Stimulated activated CD8-positive, alpha-beta memory T cell treated with anti-CD3 and anti-CD28 coated beads, Interleukin-7, amount 100 ng/mL, for 1 hour (primary cell): ENCODE results near the gene APOBEC3C.
A peak's percentile ranks its signal among the peaks of the same experiment; 100 is the strongest.
"Not testable (repeated sequence)": the region's sequence is repeated elsewhere in the genome, so short reads cannot be mapped to it uniquely, and the experiment has no call there.

ENCODE experiments used
- DNase-seq, 2 donors: peaks; one replicate each; pipeline ENCODE4 v3.0.0-alpha.2; 2020; ENCODE audit warnings: low read depth in 2 of 2

The APOBEC3C gene

GRCh38 chr22:39013942-39014722 is at the start of gene APOBEC3C:
Gene APOBEC3C (plus strand): TSS chr22:39014257. CDS start chr22:39014363, 106 bp downstream.
- peak; percentile 35 to 55 for DNase-seq

- DNase-seq = no peak
Measured at GRCh38 chr22:38964306-38964705, 49.8 kb upstream of the APOBEC3C start.

DNA sequence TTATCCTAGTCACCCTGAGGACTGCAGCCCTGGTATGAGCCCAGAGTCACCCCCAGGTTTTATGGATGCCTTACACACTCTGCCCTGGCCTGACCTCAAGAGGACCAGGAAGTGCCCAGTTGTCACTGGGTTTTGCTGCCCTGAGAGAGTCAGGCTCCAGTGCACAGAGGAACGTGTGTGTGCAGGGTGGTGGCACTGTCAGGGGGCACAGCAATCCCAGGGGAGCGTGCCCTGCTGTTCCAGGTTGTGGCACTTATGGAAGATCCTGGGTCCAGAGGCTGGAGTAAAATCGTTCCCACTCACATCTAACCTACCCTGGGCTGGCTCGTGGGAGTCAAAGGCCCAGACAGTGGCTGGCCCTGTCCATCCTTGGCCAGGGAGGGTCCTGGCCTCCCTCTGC is 49.1 kb upstream of the APOBEC3C start:
- DNase-seq = no peak

DNA sequence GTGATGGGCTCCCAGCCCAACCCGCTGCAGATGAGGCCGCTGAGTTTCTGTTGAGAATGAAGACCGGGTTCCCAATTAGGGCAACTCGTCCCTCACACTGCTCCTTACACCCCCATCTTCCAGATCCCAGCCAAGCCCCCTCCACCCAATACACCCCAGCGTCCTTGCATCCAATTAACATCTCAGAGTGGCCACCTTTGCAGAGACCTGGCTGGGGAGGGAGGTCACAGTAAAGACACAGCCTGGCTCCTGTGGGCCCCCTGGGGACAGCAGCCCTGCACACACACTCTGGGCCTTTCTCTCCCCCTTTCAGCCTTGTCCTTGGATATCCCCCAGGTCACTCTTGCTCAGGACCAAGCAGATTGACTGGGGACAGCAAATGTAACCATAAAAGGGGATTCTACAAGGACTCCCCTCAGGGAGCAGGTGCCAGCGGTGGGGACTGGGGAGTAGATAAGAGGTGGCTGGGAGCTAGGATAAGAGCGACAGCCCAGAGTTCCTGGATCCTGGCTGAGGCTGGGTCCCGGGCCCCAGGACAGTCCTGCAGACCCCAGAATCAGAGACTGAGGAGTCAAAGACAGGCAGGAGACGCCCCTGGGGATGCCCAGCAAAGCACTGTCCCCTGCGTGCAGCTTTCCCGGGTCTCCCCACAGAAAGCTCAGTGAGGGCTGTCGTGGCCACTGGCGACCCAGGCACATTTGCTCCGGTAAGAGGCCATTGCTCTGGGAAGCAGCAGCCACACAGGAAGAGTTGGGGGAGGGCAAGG is 48.3 kb upstream of the APOBEC3C start:
- DNase-seq = no peak

- no peak for DNase-seq
Measured at GRCh38 chr22:38966380-38966702, 47.7 kb upstream of the APOBEC3C start.

GRCh38 chr22:38966942-38967341 is 47.1 kb upstream of the APOBEC3C start:
- no peak for DNase-seq

GRCh38 chr22:38967451-38968450 is 46.3 kb upstream of the APOBEC3C start:
- DNase-seq = no peak

- DNase-seq = no peak
Measured at GRCh38 chr22:38968801-38969200, 45.3 kb upstream of the APOBEC3C start.

- no peak for DNase-seq
Measured at GRCh38 chr22:38970551-38970950, 43.5 kb upstream of the APOBEC3C start.

- no peak for DNase-seq
Measured at GRCh38 chr22:38971202-38971601, 42.9 kb upstream of the APOBEC3C start.

- no peak for DNase-seq
Measured at GRCh38 chr22:38971791-38972190, 42.3 kb upstream of the APOBEC3C start.

DNA sequence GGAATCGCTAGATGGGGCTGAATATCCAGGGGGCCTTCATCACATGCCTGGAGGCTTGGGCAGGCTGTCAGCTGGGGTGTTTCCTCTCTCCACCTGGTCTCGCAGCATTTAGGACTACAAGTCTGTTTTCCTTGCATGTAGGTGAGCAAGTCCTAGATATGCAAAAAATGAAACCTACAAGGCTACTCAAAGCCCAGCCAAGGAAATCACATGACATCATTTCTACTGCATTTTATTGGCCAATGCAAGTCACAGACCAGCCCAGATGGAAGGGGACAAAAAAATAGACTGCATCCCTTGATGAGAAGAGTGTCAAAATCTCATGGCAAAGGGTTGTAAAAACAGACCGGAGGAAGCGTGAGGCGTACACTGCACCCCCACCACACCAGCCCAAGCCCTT is 41.5 kb upstream of the APOBEC3C start:
- DNase-seq = no peak

GRCh38 chr22:38973289-38974169 is 40.5 kb upstream of the APOBEC3C start:
- peak in 1 of 2 donors; percentile 35 for DNase-seq

DNA sequence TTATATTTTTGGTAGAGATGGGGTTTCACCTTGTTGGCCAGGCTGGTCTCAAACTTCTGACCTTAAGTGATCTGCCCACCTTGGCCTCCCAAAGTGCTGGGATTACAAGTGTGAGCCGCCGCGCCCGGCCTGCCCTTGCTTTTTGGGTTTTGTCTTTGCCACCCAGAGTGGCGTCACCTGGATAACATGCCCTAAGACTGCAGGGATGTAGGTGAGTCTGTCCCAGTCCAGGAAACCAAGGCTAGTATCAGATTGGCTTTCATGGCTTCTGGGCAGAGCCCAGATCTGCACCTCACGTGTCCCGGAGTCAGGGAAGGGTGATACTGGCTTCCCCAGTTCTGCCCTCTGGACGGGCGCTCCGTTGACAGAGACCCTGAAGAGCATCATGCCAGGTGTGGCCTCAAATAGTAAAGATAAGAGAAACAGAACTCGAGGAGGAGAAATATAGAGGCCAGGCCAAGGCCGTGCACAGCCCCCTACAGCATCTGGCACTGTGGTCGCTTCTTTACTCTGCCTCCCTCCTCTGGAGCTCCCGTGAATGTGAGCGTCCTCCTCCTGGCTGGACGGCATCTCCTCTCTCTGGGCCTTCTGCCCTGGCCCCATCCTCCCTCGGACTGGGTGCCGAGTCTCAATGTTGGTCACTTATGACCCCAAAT is 39.8 kb upstream of the APOBEC3C start:
- DNase-seq = no peak

- no peak for DNase-seq
Measured at GRCh38 chr22:38974826-38975175, 39.3 kb upstream of the APOBEC3C start.

DNA sequence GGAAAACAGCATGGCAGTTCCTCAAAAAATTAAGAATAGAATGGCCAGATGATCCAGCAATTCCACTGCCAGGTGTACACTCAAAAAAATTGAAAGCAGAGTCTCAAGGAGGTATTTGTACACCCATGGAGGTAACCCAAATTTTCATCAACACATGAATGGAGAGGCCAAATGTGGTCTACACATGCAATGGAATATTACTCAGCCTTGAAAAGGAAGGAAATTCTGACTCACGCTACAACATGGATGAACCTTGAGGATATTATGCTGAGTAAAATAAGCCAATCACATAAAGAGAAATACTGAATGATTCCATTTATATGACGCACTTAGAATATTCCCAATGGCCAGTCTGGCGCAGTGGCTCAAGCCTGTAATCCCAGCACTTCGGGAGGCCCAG is 36.8 kb upstream of the APOBEC3C start:
- DNase-seq = not testable (repeated sequence)

- not testable (repeated sequence) for DNase-seq
Measured at GRCh38 chr22:38980587-38980986, 33.5 kb upstream of the APOBEC3C start.

DNA sequence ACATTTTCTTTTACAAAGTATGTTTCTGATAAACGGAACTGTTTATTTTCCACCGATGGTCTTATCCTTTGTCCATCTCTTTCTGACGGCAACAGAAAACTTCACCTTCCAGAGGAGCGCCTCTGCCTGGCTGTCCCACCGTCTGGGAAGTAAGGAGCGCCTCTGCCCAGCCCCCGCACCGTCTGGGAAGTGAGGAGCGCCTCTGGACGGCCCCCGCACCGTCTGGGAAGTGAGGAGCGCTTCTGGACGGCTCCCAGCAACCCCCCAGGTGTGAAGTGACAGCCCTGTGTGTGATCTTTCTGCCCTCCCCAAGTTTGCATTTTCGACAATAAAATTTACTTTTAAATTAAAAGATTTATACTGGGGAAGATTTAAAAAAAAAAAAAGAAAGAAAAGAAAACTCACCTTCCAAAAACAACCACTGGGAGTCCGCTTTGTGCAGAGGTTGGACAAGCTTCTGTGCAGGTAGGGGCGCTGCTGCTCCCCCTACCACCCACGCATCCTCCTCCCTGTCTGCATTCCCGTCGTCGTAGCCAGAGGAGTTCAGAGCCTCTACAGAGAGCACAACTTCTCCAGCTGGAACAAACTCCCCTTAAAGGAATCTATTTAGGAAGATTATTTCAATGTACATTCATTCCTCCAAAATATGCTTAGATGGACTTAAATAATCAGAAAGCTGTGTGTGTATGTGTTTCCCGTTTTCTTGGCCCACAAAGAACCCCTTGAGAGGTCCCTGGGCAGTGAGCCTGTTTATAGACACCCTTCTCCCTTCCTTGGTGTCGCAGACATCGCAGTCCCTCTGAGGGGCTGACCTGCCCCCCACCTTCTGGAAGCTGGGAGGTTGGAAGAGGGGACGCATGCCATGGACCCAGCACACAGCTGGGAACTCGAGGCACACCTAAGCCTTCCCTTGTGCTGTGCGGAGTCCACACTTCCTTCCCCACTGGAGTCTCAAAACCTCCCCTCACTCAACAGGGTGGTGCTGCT is 32.8 kb upstream of the APOBEC3C start:
- DNase-seq = no peak
